Fibroblast of skin of left quadriceps (primary cell): ENCODE data around the gene THADA.

ENCODE experiments used
- DNase-seq, 2 experiments: peaks; one replicate each; pipeline ENCODE4 v3.0.0-alpha.2; 2013; ENCODE audit warnings: low read depth in 2 of 2

THADA gene

DNA sequence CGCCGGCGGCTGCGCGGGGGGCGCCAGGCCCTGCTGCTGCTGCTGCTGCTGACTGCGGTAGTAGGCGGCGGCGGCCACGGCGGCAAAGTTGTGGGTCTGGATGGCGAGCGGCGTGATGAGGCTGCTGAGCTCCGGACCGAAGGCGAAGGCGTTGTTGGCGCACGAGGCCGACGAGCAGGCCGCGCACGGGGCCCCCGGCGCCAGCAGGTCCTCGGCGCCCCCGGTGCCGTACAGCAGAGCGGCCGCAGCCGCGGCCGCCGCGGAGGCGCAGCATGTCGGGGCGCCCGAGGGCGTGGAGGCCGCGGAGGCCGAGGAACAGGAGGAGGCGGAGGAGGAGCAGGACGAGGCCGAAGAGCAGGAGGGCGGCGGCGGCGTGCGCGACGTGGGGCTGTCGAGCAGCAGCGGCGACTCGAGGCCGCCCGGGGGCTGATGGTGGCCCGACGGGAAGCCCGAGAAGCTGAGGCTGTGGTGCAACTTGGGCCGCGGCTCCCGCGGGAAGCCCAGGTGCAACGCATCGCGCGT is 371.2 kb downstream of the THADA start:
- peak in 1 of 2 experiments; percentile 13 for DNase-seq

DNA sequence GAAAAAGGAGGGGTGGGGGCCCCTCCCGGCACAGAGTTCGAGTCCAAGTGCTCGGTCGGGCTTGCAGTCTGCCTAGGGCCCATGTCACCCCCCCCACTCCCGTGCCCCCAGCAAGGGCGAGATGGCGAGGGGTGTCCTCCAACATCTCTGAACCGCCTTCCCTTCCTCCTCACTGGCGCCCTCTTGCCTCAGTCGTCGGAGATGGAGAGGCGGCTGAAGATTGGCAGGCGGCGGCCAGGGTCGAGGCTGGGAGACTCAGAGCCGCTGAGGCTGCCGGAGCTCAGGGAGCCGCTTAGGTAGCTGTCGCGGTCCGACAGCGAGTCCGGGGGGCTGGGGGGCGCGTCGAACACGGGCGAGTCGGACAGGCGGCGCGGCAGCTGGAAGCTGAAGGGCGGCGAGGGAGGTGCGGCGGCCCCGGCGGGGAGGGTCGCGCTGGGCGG is 371.7 kb downstream of the THADA start:
- peak; percentile 62 for DNase-seq

DNA sequence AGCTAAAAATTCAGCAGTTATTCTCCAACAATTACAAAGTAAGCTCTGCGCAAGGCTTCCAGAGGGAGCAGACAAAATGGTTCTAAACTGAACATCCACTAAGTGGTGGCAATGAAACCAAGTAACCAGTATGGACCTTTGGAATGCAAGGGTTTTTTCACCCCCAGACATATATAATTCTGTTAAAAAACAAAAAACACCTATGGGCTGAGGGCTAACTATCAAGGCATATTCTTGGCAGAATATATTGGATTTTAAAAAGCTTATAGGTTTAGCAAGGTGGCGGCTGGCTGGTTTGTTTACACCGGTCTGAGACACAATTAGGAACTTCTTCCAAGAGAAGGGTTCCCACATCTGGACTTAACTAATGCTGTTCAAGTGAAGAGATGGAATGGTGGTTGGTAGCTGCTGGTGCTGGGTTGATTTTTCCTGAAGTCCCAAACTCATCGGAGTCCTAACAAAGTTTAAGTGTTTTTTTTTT is 372.3 kb downstream of the THADA start:
- peak in 1 of 2 experiments; percentile 28 for DNase-seq

DNA sequence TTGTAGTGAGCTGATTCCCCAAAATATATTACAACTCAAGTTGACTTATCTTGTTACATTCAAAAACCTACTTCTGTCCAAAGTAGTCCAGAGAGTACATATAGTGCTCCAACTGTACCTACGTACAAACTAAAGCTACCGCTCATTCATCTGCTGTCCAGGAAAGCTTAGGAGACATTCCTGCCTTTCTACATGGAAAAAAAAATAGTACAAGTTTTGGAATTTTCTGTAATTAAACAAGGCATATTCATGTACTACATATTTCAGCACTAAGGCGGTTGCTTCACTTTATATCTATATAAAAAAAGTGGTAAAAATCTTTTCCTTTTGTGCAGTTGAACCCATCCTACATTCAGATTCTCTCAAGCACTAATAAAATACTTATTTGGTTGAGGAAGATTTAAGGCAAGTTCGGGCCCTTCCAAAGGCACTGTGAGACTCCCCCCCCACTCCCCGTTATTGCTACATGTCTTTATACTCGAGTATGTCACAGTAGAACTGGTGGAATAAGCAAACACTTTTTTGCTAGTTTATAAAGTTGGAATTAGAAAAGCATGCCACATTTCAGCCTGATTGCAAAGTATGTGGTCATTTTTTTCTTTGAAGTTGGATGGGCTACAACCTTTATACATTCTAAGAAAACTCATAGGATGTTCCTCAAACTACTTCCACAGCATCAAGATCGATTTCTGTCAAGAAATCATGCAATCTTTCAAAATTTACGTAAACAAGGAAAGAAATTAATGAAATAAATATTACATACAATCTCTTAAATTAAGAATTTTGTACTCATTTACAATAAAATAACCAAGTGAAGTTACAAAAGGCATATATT is 373.1 kb downstream of the THADA start:
- no peak for DNase-seq

DNA sequence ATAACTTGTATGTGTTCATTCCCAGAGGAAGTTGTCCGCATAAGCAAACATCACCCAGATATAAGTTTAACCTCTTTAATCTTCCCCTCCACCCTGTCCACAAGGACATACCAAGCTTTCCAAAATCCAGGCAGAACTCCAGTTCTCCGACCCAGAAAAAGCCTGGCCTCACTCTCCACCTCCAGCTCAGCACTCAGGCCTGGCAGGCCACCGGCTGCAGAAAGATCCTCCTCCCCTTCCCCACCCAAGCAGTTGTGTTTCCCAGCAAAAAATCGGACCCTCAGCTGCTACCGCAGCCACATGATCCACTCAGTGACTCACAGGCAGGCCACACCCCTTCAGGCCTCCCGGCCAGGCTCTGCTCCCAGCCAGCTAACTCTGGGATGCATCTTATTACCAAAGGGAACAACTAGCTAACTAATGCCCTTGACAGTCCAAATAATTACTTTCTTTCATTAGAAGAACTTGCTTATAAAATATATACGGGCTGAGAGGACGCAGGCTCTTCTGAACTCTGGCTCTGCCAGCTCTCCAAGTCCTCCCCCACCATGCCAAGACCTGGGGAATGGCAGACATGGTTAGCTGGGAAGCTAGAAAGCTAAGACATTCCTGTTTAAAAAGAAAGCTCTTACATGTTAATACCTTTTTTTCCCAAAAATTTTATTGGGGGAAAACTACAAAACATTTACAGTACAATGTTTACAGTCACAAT is 373.9 kb downstream of the THADA start:
- peak; percentile 90 to 91 for DNase-seq

DNA sequence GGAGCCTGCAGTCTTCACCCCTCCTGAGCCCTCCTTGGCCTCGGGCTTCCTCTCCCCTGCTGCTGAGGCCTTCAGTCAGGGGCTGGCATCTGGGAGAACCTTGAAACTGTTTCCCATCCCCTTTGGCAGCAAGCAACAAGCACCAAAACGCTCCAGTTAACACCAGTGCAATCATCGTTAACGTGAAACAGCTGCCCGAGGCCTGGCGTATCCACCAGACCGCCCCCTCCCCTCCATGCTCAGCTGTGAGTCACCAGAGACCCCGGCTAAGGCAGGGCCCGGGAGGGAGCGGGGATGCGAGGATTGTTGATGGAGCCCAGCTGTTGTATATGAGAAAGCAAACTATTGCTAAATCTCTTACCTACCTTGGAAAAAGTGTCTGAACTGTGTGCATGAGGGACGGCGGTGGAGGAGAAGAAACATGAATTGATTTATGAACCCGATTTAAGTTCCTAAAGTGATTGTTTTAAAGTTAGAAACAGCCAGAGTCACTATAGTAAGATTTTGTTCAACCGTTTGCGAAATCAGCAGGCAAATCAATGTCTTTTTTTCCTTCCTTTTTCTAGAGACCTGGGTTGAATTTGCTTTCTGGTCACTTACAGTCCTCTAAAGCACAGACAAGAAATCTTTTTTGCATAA is 374.6 kb downstream of the THADA start:
- DNase-seq = peak; percentile 94 to 95

DNA sequence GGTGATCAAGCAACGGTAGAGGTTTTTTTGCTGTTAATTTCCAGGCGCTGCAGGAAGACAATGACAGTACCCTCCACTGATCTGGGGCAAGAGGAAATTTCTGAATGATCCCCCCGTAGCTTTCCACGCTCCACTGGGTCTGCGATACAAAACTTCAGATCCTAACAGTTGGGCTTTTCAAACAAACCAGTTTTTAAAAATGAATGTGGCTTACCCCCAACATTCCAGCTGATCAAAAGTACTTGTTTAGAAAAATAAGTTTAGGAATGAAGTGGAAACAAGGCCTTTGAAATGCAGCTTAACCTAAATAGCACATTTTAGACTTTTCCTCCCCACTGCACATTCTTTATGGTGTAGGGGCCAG is 375.1 kb downstream of the THADA start:
- DNase-seq = no peak

DNA sequence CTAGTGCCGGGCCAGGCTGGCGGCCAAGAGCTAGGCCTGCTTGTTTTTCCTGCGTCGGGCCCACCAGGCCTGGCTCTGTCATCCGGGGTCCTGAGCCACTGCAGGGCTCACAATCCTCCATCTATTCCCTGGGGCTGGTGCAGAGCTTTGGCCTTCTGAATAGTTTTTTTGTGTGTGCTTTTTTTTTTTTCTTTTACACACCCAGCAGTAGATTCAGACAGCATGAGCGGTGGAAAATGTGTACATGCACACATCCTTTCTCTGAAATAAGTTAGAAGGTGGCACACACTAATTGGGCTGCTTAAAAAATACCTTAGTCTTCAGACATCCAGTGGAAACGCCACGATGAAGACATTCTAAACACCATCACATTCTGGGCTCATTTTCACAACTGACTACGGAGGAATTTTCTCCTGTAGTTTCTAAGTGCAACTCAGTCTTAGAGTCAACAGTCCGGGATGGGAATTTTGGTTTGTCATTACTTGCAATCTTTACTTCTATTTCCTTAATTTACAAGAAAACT is 375.5 kb downstream of the THADA start:
- no peak for DNase-seq

DNA sequence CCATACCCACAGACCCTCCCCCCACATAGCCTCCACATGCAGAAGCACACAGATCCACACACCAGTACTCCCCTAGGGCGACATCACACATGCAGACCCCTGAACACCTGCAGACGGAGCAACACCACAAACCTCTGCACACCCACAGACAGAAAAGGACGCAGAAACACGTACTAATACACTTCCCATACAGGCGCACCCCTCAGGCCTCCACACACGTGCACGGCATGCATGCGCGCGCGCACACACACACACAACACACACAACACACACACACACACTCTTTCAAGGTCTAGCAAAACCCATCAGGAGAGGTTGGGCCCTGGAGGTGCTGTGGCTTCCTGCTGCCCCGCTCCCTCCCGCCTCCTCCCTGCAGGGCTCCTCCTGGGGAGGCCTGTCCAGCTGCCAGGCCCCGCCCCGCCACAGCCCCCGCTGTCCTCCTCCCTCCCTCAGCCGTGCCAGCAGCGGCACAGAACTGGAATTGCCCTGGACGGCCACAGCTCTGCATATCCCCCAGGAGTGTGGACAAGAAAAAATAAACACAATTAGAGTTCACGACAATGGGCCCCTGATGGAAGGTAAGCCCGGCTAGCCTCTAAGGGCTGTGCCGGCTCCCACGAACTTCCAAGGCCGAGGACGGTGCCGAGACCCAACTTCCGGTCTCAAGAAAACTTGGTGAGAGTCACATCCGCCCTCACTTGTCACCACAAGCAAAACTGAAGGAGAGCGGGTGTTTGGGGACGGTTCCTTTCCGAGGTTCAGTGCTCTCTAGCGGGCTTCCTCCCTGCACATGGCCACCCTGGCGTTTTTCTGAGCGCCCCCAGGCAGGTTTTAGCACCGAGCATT is 376.2 kb downstream of the THADA start:
- peak in 1 of 2 experiments; percentile 42 for DNase-seq

DNA sequence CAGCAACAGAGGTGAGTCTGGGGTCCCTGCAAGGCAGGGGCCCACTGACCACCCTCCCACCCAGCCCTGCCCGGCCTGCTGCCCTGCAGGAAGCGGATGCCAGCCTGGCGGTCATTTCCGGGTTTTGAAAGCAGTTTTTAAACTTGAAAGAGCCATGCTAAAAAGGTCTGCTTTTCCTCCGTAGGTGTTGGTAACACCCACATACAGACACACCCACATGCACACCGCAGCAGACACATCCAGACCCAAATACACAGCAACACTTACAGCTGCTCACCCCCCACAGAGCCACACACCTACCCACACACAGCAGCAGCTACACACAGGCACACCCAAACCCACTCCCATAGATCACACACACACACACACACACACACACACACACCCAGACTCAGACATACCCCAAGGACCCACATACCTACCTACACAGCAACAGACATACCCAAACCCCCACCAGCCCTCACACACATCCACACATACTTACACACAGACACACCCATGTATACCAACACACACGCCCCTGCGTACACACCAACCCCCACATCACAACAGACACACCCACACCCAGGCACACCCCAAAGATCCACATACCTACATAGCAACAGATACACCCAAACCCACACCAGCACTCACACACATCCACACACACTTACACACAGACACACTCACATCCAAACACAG is 377.0 kb downstream of the THADA start:
- no peak for DNase-seq

DNA sequence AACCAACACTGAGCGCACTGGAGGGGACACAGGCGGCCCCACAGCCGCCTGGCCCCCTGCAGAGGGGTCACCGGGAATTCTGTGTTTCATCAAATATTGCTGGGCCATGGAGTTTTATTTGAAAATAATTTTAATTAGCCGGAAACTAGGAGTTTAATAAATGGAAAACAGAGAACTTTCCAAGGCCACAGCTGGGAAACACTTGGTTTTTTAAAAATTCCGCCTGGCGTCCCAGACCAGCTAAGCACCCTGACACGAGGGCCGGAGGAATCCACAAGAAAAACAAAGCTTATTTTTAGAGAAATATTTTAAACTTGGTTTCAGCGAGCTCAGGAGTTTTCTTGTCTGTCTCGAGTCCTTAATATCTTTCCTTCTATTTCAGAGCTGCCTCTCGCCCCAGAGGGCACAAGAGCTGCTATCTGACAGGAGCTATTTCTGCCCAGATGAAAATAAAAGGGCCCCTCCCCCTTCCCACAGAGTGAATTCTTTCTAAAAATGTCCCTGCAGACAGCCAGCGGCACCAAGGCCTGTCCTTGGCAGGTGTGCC is 377.6 kb downstream of the THADA start:
- peak in 1 of 2 experiments; percentile 10 for DNase-seq

DNA sequence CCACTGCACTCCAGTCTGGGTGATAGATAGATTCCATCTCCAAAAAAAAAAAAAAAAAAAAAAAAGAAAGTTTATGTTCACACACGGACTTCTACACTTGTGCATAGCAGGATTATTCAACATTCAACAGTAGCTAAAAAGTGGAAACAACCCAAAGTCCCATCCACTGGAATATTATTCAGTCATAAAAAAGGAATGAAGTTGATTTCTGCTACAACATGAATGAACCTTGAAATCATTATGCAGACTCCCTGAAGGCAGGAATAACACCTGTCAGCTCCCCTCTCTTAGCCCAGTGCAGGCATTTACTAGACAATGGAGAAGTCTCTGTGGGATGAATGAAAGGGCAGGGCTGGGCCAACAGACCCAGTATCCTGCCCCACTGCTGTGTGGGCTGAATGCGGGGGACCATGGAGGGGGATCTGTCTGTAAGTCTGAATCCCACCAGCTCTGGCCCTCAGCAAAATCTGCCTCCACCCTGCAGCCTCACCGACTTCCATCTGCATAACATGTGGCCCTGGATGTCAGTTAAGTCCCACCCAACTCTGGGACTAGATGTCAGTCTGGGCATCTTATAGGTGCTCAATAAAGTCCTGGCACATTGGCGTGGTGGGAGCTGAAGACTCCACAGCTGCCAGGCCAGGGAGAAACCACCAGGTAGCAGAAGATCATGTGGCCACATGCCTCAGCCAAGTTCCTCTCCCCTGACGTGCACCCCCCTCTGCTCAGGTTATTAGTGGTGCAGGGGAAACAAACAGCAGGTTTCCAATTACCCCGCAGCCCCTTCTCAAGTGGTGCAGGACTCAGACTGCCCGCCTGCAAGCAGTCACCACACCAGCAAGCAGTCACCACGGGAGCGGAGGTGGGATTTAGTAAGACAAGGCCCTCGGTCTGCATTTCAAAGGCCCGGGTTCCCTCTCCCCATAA is 378.3 kb downstream of the THADA start:
- no peak for DNase-seq

DNA sequence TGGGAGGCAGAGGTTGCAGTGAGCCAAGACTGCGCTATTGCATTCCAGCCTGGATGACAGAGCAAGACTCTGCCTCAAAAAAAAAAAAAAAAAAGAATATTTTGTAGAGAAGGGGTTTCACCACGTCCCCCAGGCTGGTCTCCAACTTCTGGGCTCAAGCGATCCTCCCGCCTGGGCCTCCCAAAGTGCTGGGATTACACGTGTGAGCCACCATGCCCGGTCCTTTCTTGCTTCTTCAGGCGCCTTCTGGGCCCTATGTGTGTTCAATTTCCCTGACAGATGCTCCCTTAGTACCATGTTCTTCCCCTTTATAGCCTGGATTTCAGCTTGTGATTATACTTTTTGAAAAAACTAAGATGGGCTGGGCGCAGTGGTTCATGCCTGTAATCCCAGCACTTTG is 379.2 kb downstream of the THADA start:
- no peak for DNase-seq

DNA sequence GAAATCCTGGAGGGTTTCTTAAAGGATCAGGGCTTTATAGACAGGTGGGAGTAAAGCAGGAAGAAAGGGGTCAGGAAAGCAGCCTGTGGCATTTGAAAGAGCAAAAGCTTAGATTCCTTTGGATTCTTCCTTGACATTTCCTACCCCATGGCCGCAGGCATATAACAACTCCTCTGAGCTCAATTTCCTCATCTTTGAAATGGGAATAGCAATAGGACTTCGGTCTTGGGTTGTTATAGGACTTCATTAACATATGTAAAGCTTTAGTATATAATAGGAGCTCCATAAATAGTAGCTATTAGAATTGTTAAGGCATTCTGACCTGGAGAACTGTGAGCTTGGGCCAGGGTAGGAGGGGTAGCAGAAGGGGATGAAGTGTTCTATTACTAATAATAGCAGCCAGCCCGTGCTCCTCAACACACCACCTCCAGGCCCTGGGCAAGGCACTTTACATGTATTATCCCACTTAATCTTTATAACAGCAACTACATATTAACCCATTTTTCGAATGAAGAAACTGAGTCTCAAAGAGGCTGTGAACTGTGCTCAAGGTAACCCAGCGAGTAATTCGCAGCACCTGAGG is 380.1 kb downstream of the THADA start:
- no peak for DNase-seq

DNA sequence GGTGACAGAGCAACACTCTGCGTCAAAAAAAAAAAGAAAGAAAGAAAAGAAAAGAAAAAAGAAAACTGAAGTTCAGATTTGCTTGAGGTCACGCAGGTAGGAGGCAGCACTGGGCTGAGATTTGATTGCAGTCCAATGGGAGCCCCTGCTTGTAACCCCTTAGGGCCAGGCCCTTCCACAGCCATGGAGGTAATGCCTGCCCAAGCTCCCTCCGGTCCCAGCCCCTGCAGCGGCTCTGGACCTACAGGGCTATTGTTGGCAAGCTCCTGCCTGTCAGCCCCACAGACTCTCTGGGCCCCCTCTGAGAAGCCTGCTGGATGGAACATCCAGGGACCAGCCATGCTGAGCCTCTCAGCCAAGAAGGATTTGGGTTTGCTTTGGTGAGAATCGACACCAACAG is 381.6 kb downstream of the THADA start:
- DNase-seq = no peak

DNA sequence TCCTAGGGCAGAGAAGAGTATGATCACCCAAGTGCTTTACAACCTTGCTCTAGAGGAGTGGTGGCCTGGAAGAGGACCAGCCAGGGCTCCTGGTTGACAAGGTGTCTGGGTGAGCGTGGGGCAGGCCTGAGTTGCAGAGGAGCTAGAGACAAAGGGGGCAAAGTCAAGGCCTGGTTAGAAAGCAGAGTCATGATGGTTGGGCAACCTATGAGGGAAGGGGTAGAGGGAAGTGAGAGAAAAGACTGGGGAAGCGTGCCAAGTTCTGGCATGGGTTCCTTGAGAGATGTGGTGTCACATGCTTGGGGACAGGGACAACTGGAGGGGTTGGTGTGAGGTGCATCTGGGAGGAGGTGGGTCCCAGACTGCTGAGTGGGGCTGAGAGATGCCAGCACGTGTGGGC is 382.9 kb downstream of the THADA start:
- DNase-seq = no peak

DNA sequence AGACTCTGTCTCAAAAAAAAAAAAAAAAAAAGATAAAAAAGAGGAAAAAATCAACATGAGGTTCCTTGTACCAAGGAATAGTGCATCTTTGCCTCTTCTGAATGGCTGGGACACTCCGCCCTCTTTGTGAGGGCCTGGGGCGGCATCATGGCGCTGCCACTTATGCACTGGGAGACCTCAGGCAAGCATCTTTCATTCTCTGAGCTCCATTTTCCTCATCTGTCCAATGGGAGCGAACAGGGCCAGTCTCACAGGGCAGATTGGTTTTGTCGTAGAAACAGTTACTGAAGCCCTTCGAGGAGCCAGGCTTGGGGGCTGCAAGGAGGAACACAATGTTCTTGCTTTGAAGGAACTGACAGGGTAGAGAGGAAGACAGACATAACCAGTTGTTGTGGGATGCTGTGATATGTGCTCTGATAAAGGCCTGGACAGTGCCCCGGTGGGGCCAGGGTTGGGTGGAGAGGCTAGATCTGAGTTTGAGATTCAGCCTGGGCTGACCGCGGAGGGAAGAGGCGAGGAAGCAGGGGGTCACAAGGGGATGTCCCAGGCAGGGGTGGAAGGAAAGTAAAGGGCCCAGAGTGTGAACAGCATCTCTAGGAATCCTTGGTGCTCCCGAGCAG is 383.5 kb downstream of the THADA start:
- DNase-seq = no peak
